HFF-Myc (cell line): Measurements from ENCODE around the gene COX15.

Experiments used
- DNase-seq: peaks from one replicate; pipeline ENCODE4 v3.0.0-alpha.2; 2011; ENCODE audit warnings: low read depth; ENCODE audit errors: extremely low read depth
- H3K4me3 ChIP-seq: replicated peaks from 2 replicates; pipeline ENCODE4 v1.5.1; 2011; ENCODE audit warnings: low read depth, mild to moderate bottlenecking, control low read depth, low read length
- TF ChIP-seq, protein P1 (sequence below): IDR thresholded peaks from 2 replicates; pipeline ENCODE4 v1.5.1; 2012; ENCODE audit warnings: mild to moderate bottlenecking, low read depth, low read length, control low read depth; ENCODE audit errors: missing control alignments

The COX15 gene

DNA sequence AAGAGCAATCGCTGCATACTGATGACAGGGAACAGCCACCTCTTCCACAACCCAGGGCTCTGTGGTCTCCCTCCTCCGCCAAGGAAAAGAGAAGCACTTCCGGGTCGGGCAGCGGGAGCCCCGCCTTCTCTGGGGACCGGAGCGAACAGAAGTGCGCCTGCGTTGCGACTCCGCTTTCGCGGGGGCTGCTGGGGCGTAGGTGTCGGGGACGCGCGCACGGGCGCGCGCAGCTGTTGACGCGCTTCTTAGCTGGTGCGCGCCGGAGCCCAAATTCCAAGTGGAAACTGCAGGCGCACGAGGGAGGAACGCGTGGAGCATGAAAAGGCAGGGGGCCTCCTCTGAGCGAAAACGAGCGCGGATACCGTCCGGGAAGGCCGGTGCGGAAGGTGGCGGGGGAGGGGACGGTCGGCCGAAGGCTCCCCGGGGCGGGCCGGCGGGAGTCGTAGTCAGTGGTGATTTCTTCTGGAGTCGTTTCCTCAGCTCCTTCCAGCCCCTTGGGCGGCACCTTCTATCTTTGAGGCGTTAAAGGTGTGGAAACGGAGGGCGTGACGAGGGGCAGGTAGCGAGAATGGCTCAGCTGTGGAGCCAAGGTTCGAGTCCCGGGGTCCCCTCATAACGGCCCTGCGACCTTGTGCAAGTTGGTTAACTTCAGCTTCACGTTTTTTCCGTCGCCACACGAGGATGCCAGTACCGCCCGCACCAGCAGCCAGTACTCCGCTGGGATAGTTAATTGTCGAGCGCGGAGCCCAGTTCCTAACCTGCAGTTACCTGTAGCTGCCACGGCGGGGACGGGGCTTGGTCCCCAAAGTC lies at the start of gene COX15, which contains the start of gene CUTC:
Gene COX15, minus strand, starts transcription at position 95 of the 810 bp plus-strand sequence. Its CDS starts 78 bp downstream, at position 17.
Gene CUTC, plus strand, starts transcription at position 202 of the 810 bp plus-strand sequence. Its CDS starts 115 bp downstream, at position 317.
- peak; percentile 86 for DNase-seq
- peak within 1 kb of the TSS; percentile 97 for H3K4me3 ChIP-seq
- TF ChIP-seq, protein P1, sequence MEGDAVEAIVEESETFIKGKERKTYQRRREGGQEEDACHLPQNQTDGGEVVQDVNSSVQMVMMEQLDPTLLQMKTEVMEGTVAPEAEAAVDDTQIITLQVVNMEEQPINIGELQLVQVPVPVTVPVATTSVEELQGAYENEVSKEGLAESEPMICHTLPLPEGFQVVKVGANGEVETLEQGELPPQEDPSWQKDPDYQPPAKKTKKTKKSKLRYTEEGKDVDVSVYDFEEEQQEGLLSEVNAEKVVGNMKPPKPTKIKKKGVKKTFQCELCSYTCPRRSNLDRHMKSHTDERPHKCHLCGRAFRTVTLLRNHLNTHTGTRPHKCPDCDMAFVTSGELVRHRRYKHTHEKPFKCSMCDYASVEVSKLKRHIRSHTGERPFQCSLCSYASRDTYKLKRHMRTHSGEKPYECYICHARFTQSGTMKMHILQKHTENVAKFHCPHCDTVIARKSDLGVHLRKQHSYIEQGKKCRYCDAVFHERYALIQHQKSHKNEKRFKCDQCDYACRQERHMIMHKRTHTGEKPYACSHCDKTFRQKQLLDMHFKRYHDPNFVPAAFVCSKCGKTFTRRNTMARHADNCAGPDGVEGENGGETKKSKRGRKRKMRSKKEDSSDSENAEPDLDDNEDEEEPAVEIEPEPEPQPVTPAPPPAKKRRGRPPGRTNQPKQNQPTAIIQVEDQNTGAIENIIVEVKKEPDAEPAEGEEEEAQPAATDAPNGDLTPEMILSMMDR: no peak

DNA sequence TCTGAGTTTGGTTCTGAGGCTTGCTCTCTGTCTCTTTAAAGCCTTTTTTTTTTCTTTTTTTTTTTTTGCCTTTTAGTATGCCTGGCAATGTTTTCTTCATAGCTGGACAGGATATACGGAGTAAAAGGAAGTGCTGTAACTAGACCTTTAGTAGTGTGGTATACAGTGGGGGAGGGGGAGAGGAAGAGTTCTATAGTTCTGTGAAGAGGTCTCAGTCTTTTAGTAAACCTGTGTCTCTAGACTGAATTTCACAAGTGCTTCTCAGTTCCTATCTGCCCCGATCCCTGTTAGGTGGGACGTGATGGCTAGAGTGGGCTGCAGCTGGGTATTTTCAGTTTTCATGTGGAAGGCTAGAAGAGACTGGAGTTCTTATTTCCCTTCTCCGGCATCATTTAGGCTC lies 47.4 kb upstream of the COX15 start:
- H3K4me3 ChIP-seq: peak overlapping the region; percentile 4; the same call in 1 of the 2 replicates
- peak; percentile 83 for DNase-seq
- TF ChIP-seq, protein P1: no peak

DNA sequence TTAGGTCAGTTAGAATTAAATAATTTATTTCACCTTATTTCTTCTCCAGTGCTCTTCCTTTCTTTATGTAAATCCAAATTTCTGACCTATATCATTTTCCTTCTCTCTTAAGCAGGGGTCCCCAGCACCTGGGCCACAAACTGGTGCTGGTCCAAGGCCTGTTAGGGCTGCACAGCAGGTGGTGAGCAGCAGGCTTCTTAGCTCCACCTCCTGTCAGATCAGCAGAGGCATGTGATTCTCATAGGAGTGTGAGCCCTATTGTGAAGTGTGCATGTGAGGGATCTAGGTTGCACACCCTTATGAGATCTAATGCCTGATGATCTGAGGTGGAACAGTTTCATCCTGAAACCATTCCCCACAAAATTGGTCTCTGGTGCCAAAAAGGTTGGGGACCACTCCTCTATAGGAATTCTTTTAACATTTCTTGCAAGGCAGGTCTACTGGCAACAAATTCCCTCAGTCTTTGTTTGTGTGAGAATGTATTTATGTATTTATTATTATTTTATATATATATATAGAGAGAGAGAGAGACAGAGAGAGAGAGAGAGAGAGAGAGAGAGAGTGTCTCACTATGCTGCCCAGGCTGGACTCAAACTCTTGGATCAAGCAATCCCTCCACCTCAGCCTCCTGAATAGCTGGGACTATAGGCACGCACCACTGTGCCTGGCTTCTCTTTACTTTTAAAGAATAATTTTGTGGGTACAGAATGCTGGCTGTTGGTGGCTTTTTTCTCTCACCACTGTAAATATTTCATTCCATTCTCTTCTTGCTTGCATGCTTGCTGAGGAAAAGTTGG lies 46.2 kb upstream of the COX15 start:
- TF ChIP-seq, protein P1: no peak
- DNase-seq: no peak
- no peak overlapping the region for H3K4me3 ChIP-seq

DNA sequence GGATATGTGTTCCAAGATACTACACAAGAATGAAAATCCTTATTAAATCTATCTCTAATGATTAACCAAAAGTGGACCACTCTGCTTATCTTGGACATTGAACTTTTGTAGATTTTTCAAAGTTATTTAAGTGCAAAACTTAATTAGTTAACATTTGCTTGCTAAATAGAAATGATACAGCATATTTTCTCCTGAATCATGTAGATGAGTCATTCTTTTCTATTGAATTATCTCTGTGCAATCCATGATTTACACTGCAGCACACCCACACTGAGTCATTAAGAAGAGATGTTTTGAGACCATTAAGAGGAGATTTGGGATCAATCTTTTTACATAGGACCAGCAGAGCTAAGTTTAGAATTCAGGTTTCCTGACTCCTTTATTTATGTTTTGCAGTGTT lies 43.9 kb upstream of the COX15 start:
- DNase-seq: no peak
- TF ChIP-seq, protein P1: no peak
- H3K4me3 ChIP-seq: no peak overlapping the region

DNA sequence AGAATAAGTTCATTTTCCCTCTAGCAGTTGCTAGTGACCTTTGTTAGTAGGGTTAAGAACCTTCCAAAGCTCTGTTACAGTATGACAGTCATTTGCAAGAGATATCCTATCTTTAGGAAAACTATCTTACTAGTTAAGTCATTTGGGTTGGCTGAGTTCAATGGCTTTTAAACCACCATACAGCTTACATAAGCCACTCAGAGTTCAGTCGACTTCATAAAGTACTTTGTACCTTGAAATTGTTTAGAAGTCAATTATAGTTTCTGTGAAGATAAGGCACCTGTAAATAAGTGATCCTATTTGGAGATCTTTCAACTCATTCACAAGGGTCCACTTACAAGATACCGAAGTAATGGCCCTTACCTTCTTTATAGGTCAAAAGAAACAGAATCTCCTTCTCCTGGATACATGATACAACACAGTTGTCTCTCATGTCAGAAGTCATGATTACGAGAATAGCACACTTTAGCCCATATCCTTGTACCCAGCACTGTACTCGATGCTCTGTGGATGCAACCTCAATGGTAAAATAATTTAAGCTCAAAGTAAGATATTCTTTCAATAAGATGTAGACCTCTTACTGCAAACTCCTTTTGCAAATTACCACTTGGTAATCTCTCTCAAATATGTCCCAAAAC lies 38.6 kb upstream of the COX15 start:
- TF ChIP-seq, protein P1: no peak
- no peak overlapping the region for H3K4me3 ChIP-seq
- no peak for DNase-seq

DNA sequence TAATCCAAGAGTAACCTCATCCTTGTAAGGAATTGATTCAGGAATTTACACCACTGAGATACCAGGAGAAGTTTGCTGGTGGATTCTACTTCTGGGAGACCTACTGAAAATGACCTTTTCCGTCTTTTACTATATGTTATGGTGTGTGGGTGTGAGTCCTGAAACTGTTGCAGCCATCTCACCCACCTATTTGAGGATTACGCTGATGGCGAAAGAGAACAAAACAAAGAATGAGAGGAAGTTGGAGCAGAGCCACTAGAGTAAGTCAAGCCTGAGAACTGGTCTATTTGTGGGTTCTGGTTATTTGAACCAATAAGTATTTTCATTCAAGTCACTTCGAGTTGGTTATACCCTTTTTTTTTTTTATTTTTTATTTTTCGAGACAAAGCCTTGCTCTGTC lies 37.8 kb upstream of the COX15 start:
- DNase-seq: no peak
- TF ChIP-seq, protein P1: no peak

More for the DNA sequence above, 37.8 kb upstream of the COX15 start:
- no peak overlapping the region for H3K4me3 ChIP-seq
